Muscle layer of colon (tissue), 2 donors: ENCODE results near the gene AFAP1.

Source experiments
- H3K27ac ChIP-seq: one replicate; pipeline ENCODE4 v1.7.0; 2013; ENCODE audit warnings: low read depth, mild to moderate bottlenecking, low read length, moderate library complexity
- H3K27me3 ChIP-seq, 2 donors: one replicate each; pipeline ENCODE4 v1.7.0; 2013; ENCODE audit warnings: low read length in 2 of 2, mild to moderate bottlenecking in 2 of 2; ENCODE audit not compliant: insufficient read depth in 2 of 2, control insufficient read depth in 1 of 2
- H3K36me3 ChIP-seq: one replicate; pipeline ENCODE4 v1.7.0; 2013; ENCODE audit warnings: mild to moderate bottlenecking, low read length; ENCODE audit not compliant: insufficient read depth
- H3K4me1 ChIP-seq: one replicate; pipeline ENCODE4 v1.7.0; 2013; ENCODE audit warnings: mild to moderate bottlenecking, low read length; ENCODE audit not compliant: insufficient read depth
- H3K4me3 ChIP-seq, 2 donors: one replicate each; pipeline ENCODE4 v1.7.0; 2013; ENCODE audit warnings: low read length in 2 of 2, low read depth in 1 of 2, mild to moderate bottlenecking in 1 of 2, moderate library complexity in 1 of 2
- H3K9ac ChIP-seq: one replicate; pipeline ENCODE4 v1.7.0; 2013; ENCODE audit warnings: low read length
- H3K9me3 ChIP-seq: one replicate; pipeline ENCODE4 v1.7.0; 2013; ENCODE audit warnings: mild to moderate bottlenecking, low read length
- donor health status: abdominal sarcoma.
- donor health status: Adenocarcinoma of cecum.

Gene AFAP1

GRCh38 chr4:7739077-7739917 lies 200.4 kb downstream of the AFAP1 start:
- no peaks in the 10 kb centered on the region for H3K36me3 ChIP-seq
- H3K4me3 ChIP-seq, result no peak overlapping the region
- no peak overlapping the region for H3K9ac ChIP-seq
- H3K27ac ChIP-seq, result no peak overlapping the region
- H3K9me3 ChIP-seq, result no peaks in the 10 kb centered on the region
- peaks cover 16% of the 10 kb centered on the region for H3K4me1 ChIP-seq
- H3K27me3 ChIP-seq, result no peaks in the 10 kb centered on the region

GRCh38 chr4:7738458-7739076 lies 201.1 kb downstream of the AFAP1 start:
- H3K9me3 ChIP-seq, result no peaks in the 10 kb centered on the region
- H3K9ac ChIP-seq, result no peak overlapping the region

DNA sequence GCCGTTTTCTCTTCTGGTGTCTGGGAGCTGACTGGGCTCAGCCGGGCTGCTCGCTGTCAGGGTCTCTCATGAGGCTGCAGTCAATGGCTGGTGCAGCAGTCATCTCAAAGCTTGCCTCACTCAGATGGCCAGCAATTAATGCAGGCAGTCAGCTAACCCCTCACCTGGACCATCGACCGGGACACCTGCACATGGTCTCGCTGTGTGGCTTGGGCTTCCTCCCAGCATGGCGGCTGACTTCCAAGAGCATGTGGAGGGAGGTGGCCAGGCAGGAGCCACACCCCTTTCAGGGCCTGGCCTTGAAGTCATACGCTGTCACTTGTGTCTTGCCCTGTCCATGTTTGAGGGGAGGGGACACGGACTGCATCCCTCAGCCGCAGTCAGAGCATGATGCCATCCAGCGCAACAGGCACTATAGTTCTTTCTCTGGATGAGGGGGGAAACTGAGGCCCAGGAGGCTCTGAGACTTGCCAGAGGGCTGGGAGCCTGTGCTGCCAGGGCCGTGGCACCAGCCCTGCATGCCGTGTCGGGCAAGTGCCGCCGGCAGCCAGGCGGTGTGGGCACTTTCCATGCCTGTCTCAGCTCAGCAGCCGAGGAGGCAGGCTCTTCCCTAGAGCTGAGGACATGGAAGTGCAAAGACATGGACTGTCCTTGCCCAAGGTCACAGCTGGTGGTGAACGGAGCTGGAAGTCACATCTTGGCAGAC lies 201.8 kb downstream of the AFAP1 start:
- Histone ChIP-seq H3K9ac (no peak overlapping the region), H3K9me3 (no peaks in the 10 kb centered on the region), H3K27me3 (no peaks in the 10 kb centered on the region), H3K4me1 (peaks cover 2% of the 10 kb centered on the region), H3K36me3 (no peaks in the 10 kb centered on the region), H3K4me3 (no peak overlapping the region), H3K27ac (no peak overlapping the region)

More at GRCh38 chr4:7738458-7739076, 201.1 kb downstream of the AFAP1 start:
- Histone ChIP-seq H3K4me3 (no peak overlapping the region), H3K27ac (no peak overlapping the region), H3K36me3 (no peaks in the 10 kb centered on the region), H3K4me1 (peaks cover 8% of the 10 kb centered on the region), H3K27me3 (no peaks in the 10 kb centered on the region)

DNA sequence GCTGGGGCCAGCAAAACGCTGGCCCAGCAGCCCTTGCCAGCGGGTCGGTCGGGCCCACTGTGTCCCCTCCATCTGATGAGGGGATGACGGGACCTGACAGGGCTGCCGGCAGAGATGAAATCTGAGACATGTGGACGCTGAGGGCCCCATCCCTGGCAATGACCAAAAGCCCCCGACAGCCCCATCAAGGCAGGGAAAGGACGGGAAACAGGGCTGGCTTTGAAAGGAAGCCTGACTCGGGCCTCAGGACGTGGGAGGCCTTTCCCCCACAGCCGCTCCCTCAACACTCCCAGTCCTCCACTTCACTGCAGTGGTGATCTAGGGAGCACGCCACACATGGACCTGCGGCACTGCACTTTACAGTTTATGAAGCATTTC lies 202.4 kb downstream of the AFAP1 start:
- Histone ChIP-seq H3K36me3 (no peaks in the 10 kb centered on the region), H3K4me3 (no peak overlapping the region), H3K4me1 (no peaks in the 10 kb centered on the region), H3K27me3 (no peaks in the 10 kb centered on the region), H3K9ac (no peak overlapping the region), H3K27ac (no peak overlapping the region), H3K9me3 (no peaks in the 10 kb centered on the region)

- no peaks in the 10 kb centered on the region for H3K27me3 ChIP-seq
- H3K9ac ChIP-seq, result no peak overlapping the region
- H3K4me1 ChIP-seq, result no peaks in the 10 kb centered on the region
- H3K36me3 ChIP-seq, result no peaks in the 10 kb centered on the region
- H3K9me3 ChIP-seq, result no peaks in the 10 kb centered on the region
- H3K27ac ChIP-seq, result no peak overlapping the region
- H3K4me3 ChIP-seq, result no peak overlapping the region
These were observed 203.0 kb downstream of the AFAP1 start for GRCh38 chr4:7736436-7737267.

- H3K9ac ChIP-seq, result no peak overlapping the region
- no peaks in the 10 kb centered on the region for H3K9me3 ChIP-seq
- no peaks in the 10 kb centered on the region for H3K36me3 ChIP-seq
- no peaks in the 10 kb centered on the region for H3K4me1 ChIP-seq
- H3K27me3 ChIP-seq, result no peaks in the 10 kb centered on the region
- no peak overlapping the region for H3K4me3 ChIP-seq
- no peak overlapping the region for H3K27ac ChIP-seq
These were observed 203.7 kb downstream of the AFAP1 start for GRCh38 chr4:7735961-7736360.

GRCh38 chr4:7735395-7735794 lies 204.3 kb downstream of the AFAP1 start:
- no peaks in the 10 kb centered on the region for H3K27me3 ChIP-seq
- no peaks in the 10 kb centered on the region for H3K4me1 ChIP-seq
- H3K36me3 ChIP-seq, result no peaks in the 10 kb centered on the region
- H3K9ac ChIP-seq, result no peak overlapping the region
- no peaks in the 10 kb centered on the region for H3K9me3 ChIP-seq
- no peak overlapping the region for H3K4me3 ChIP-seq
- no peak overlapping the region for H3K27ac ChIP-seq

DNA sequence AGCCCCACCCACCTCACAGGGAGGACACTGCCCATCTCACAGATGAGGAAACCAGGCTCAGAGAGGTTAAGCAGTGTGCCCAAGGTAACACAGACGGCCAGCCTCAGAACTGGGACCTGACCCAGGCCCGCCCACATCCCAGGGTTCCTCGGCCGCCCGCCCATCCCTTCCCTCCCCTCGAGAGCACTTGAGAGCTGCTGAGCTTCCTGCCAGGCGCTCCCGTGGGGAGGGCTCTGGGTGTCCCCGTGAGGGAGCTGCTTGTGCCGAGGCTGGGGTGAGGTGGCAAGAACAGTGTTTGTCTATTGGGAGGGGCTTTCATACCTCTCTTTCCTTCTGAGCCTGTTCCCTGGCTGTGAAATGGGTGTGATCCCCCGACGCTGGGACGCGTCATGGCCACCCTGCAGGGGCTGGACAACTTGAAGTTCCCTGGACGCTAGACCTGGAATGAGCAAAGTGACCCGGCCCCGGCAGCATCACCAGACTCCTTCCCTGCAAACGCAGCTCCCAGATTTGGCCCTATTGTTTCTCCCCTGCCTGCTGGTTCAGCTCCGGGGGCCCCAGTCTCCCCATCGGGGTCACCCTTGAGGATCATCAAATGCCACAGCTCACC lies 204.9 kb downstream of the AFAP1 start:
- Histone ChIP-seq H3K9ac (no peak overlapping the region), H3K4me3 (no peak overlapping the region)

DNA sequence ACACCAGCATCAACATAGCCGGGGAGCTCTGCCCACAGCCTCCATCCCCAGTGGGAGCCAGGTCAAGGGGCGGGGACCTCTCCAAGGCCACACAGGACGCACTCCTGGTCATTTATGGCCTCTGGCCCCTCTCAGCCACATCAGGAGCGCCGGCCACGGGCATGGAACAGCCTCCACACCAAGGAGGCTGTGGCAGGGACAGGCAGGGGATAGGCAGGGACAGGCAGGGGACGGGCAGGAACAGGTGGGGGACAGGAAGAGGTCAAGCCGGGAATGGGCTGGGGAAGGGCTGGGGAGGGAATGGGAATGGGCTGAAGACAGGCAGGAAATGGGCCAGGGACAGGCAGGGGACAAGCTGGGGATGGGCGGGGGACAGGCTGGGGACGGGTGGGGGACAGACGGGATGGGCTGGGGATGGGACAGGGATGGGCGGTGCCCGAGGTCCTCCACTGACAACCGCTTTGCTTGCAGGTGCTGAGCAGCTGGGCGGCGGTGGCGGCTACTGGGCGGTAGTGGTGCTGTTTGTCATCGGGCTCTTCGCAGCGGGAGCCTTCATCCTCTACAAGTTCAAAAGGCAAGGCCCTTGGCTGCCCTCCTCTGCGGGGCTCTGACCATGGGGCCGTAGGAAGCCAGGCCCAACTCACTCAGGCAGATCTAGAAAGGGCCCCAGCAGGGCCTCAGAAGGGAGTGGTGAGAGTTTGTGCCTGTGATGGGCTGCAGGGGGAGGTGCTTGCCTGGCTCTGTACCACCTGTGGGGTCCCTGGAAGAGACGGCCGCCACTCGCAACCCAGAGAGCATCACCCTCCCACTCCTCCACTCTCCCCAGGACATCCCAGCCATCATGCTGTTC lies 205.6 kb downstream of the AFAP1 start:
- H3K36me3 ChIP-seq, result no peaks in the 10 kb centered on the region
- H3K27ac ChIP-seq, result no peak overlapping the region
- no peaks in the 10 kb centered on the region for H3K4me1 ChIP-seq
- no peaks in the 10 kb centered on the region for H3K9me3 ChIP-seq
- no peak overlapping the region for H3K9ac ChIP-seq
- no peak overlapping the region for H3K4me3 ChIP-seq
- H3K27me3 ChIP-seq, result no peaks in the 10 kb centered on the region

More for the DNA sequence above, 204.9 kb downstream of the AFAP1 start:
- Histone ChIP-seq H3K36me3 (no peaks in the 10 kb centered on the region), H3K27me3 (no peaks in the 10 kb centered on the region), H3K27ac (no peak overlapping the region), H3K4me1 (no peaks in the 10 kb centered on the region), H3K9me3 (no peaks in the 10 kb centered on the region)

DNA sequence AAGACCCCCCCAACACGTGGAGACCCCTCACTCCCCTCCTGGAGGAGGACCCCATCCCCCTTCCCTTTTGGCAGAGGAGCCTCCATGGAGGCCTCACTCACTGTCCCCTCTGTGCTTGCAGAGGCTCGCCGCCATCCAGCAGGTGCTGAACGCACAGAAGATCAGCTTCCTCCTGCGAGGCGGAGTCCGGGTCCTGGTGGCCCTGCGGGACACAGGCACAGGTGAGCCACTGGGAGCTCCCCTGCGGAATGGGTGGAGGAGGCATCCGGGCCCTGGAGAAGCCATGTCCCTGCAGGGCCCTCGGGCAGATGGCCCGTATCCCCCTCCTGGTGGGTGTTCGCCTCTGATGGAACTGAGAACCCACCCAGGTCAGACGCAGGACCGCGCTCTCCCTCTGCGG lies 206.5 kb downstream of the AFAP1 start:
- no peaks in the 10 kb centered on the region for H3K27me3 ChIP-seq
- H3K4me3 ChIP-seq, result no peak overlapping the region
- no peaks in the 10 kb centered on the region for H3K9me3 ChIP-seq
- H3K36me3 ChIP-seq, result no peaks in the 10 kb centered on the region
- H3K4me1 ChIP-seq, result no peaks in the 10 kb centered on the region
- no peak overlapping the region for H3K9ac ChIP-seq
- H3K27ac ChIP-seq, result no peak overlapping the region
